KBM-7 (cell line): Measurements from ENCODE around the gene ARHGEF16.

Experiments used
- DNase-seq: peaks from one replicate; pipeline ENCODE4 v3.0.0-alpha.2; 2015
- in situ Hi-C: fragments of 300-500 bp; cut with MboI; formaldehyde crosslinking; loops from 2 replicates; pipeline ENCODE4 v1.14.3; 2020; ENCODE audit warnings: low sequenced_read_pairs, low pct_unique_long_range_greater_than_20kb, mixed read lengths

ARHGEF16 gene

DNA sequence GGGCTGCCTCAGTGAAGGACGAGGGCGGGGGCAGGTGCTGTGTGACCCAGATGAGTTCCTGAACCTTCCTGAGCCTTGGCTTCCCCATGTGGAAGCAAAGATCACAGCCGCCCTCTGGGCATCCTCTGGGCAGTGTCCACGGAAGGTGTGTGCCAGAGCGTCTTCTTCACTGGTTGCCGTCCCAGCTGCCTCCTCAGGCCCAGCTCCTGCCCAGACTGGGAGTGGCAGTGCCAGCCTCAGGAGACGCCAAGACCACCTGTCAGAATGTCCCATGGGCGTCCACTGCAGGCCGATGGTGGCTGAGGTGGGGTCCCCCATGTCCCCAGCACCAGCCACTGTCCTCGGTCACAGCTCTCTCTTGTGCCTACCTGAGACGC is 10.2 kb downstream of the ARHGEF16 start:
- DNase-seq, result no peak
- in situ Hi-C loops, result no loop called here

DNA sequence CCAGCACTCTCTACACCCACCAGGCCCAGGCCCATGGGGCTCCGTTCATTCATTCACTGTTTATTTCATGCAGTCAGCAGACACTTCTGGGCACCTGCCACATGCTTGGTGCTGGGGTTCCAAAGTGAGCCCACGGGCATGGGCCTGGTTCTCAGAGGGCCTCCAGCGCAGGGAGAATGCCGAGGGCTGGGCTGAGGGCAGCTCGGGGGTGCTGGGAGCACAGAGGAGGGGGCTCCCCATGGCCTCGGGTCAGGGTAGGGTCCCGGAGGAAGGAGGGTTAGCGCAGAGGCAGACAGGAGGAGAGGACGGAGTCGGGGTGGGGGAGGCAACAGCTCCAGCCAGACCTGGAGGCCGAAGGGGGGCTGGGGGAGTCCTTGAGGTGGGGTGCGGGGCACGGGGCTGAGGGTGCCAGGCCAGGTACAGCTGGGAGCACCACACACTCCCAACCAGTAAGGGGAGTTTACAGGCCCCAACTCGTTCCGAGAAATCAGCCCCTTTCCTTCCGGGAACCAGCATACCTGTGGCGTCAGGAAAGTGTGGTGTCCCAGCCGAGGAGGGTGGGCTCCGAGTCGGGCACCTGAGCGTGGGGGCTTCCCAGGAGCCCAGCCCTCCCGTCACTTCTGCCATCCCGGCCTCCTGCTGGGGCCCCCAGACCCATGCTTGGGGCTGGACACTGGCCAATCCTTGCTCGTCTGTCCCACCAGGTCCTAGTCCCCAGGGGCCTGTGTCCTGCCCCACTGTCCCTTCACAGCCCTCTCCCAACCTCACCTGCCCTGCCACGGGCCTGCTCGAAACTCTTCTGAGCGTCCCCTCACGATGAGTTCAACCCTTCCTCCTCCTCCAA is 10.8 kb downstream of the ARHGEF16 start:
- no peak for DNase-seq
- in situ Hi-C loops, result no loop called here

DNA sequence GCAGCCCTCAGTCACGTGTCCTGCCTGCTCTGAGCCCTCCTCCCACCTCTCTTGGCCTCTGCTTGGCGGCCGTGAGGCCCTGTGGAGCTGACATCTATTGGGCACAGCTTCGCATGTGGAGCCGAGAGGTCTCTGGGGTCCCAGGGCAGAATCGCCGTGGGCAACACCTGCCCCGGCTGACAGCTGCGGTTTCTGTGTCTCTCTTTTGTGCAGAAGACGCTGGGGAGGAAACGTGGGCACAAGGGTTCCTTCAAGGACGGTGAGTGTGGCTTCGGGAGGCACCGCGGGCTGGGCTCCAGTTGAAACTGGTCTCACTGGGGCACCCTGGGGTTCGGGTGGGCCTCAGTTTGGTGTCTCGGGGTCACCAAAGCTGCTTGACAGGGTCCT is 11.5 kb downstream of the ARHGEF16 start:
- in situ Hi-C loops, result no loop called here
- DNase-seq, result no peak

DNA sequence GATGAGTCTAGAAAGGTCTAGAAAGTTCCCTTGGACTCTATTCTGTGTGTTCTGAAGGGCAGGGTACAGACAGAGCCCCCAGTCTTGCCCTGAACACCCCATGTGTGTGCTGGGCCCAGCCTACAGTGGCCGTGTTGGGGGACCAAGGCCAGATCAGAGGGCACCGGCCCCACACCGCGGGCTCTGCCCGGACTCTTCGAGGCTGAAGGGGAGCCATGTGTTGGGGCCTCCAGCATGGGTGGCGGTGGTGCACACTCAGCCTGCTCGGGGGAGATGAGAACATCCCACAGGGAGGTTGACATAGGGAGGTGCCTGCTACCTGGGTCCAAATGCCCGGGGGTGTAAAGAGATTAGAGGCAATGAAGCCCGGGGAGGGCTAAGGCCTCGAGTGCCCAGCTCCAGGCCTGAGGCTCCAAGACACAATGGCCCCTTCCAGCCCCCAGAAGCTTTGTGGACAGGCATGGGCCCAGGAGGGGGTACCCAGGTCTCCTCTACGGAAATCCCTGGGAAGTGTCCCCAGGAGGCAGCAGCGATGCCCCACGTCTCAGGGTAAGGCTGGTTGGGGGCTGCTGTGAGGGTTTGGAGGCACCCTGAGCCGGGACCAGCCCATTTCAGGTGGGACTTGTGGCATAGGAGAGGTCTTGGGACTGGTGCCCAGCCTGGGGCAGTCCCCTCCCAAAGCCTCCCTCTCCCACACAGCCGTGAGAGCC is 12.1 kb downstream of the ARHGEF16 start:
- no peak for DNase-seq

DNA sequence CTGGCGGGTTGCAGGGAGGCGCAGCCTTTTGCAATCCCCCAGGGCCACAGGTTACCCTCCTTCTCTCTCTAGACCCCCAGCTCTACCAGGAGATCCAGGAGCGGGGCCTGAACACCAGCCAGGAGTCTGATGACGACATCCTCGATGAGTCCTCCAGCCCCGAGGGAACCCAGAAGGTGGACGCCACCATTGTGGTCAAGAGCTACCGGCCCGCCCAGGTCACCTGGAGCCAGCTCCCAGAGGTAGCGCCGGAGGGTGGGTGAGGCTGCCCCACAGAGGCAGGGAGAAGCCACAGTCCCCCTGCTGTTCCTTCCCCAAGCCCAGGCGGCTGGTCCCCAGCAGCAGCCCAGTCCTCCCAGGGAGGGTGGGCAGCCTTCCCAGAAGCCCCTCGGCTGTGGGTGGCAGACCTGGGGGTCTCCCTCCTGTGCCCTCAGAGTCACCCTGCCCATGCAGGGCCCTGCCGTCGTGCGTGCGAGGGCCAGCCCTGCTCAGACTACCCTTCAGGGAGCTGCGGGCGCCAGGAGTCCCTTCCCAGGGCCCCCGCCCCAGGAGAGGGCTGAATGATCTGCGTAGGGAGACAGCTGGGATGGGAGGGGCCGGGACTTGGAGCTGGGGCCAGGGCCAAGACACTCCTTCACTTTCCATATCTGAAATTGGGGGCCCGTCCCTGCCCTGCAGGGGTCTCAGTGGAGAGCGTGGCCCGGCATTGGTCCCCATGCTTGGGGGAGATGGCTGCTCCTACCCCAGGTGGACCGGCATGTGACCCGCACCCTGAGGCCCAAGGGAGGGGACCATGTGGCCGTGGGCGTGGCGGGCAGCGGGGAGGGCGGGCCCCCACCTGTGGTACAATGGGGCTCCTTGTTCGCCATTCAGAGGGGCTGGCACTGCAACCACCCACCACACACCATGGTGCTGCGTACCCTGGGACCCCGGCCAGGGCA is 12.9 kb downstream of the ARHGEF16 start:
- in situ Hi-C loops, result no loop called here

More for the DNA sequence above, 12.1 kb downstream of the ARHGEF16 start:
- in situ Hi-C loops, result no loop called here

DNA sequence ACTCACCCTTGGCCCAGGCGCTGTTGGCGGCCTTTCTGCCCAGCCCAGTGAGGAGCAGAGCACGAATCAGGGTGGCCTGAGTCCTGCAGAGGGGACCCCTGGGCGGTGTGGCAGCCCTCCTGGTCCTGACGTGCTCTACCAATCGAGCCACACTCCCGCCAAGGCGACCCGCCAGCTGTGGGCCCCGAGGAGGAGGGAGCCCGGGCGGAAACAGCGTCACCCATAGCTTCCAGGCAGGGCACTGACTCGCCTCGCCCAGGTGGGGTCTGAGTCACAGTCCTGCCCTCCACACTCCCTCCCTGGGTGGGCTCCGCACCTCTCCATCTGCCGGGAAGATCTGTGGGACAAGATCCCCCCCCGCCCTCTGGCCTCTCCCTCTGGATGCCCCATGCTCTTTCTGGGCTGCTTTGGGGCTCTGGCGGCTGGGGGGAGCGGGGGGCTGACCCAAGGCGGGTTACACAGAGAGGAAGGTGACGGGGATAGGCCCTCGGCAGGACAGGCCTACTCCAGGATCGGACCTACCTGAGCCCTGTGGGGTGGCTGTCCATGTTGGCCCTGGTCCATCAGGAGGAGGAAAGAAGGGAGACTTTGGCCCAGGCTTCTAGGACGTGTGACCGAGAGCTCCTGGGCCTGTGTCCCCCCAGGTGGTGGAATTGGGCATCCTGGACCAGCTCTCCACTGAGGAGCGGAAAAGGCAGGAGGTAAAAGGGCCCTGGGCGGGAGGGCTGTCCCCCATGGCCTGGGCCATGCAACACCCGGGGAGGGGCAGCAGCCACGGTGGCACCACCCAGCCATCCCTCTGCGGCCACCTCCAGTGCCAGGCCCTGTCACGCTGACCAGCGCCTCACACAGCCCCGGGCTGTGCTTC is 14.0 kb downstream of the ARHGEF16 start:
- DNase-seq, result no peak
- in situ Hi-C loops, result no loop called here

More for the DNA sequence above, 12.9 kb downstream of the ARHGEF16 start:
- DNase-seq, result no peak

DNA sequence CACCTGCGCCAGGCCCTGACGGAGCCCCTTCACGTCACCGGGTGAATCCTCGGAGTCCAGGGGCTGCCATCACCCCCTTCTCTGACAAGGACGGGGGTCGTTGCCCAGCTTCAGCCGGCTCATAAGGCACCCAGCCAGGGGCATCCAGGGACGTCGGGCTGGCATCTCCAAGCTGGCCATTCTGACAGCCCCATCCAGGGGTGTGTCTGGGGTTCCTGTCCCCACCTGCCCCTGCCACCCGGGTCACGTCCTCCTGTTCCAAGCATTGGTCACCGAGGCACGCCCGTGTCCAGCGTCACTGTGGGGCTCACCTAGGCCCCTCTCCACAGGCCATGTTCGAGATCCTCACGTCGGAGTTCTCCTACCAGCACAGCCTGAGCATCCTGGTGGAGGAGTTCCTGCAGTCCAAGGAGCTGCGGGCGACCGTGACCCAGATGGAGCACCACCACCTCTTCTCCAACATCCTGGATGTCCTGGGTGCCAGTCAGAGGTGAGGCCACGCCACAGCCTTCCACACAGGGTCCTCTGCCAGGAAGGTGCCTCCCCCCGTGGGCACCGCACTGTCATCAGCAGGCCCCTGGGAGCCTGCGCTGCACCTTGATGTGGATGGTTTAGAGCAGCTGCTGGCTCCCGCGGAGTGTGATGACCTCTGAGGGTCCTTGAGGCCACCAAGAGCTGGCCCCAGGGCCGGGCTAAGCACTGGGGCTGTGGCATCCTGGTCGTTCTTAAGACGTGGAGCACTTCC is 14.8 kb downstream of the ARHGEF16 start:
- DNase-seq, result no peak
- in situ Hi-C loops, result no loop called here

DNA sequence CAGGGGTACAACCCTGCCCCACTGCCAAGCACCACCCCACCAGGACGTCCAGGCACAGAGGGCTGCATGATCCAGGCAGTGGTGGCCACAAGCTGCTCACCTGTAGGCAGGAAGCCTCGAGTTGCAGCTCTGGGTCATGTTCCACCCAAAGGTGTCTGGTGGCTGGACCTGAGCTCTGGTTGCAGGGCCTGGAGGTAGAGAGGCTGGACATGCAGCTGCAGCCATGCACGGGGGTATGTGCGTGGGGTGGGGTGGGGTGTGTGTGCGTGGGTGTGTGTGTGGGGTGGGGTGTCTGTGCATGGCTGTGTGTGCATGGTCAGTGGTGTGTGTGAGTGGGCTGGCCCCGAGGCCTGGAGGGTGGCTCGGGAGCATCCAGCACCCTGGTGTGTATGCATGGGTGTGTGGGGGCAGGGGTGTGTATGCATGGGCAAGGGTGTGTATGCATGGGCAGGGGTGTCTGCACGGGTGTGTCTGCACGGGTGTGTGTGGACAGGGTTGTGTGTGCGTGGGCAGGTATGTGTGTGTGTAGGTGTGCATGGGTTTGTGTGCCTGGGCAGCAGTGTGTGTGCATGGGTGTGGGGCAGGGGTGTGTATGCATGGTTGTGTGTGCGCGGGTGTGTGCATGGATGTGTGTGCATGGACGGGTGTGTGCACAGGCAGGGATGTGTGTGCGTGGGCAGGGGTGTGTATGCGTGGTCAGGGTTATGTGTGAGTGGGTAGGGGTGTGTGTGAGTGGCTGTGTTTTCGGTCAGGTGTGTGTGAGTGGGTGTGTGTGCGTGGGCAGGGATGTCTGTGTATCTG is 15.6 kb downstream of the ARHGEF16 start:
- no peak for DNase-seq
- in situ Hi-C loops, result no loop called here

DNA sequence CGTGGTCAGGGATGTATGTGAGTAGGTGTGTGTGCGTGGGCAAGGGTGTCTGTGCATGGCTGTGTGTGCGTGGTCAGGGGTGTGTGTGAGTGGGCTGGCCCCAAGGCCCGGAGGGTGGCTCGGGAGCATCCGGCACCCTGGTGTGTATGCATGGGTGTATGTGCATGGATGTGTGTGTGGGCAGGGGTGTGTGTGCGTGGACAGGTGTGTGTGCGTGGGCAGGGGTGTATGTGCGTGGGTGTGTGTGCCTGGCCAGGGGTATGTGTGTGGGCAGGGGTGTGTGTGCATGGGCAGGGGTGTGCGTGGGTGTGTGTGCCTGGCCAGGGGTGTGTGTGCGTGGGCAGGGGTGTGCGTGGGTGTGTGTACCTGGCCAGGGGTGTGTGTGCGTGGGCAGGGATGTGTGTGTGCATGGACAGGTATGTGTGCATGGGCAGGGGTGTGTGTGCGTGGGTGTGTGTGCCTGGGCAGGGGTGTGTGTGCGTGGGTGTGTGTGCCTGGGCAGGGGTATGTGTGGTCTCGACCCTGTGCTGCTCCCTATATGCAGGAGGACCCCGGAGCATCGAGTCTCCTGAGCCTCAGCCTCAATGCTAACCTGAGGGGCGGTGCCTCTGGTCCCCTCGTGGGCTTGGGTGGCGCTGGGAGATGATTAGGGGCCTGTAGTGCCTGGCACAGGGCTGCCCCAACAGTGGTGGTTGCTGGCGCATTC is 16.3 kb downstream of the ARHGEF16 start:
- in situ Hi-C loops, result no loop called here
- DNase-seq, result no peak

DNA sequence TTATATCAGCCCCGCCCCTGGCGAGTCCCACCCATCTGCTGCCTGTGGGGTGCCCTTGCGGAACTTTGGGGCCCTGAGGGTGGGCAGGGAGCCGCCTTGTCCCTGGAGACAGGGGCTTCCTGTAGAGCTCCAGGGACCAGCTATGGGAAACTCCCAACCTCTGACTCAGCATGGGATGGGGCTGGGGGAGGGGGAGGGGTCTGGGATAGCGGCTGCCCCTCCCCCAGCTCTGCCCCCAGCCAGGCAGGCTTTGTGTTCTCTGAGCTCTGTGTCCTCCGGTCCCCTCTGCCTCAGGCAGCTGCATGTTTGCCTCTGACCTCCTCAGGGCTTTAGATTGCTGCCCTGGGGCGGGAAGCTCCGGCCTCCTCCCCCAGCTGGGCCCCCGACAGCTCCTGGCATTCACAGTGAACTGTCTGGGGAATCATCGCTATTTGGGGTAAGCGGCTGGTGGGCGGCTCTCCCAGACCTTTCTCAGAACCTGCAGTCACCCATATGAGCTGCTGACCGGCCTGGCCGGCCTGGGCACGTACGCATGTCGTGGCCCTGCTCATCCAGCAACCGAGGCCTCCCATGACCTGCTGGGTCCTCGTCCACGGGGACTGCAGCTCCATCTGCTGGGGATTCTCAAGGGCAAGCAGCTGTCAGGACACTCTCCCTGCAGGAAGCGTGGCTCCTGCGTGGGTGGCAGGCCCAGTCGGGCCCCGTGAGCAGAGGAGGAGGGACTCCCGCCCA is 17.1 kb downstream of the ARHGEF16 start:
- DNase-seq, result no peak
- in situ Hi-C loops, result no loop called here

DNA sequence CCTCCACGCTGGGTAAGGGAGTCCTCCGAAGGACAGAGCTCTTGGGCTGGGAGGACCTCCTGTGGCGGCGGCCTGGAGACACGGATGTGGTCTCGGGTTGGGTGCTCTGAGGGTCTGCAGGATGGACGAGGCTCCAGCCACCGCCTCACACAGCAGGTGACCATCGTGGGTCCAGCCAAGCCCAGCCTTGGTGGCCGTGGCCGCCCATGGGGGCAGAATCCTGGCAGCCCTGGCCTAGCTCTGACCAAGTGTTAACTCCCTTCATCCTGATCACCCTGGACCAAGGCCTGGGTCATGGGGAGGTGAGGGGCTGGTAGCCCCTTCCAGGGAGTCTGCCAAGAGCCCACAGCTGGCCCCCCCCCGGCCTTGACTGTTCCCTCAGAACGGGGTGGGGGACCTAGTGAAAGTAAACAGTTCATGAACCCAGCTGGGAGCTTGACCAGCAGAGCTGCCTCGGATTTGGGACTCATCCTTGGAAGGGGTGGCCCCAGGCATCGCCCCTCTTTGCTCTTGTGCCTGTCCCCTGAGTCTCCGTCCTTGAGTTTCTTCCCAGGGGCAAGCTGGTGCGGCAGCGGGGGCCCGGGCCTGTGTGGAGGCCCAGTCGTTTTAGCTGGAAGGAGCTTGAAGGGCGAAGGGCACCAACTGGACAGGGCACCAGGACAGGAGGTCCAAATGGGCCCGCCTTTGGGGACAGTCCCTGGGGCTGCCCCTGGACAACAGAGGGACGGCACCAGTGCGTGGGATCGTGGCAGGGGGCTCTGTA is 17.8 kb downstream of the ARHGEF16 start:
- in situ Hi-C loops, result no loop called here

DNA sequence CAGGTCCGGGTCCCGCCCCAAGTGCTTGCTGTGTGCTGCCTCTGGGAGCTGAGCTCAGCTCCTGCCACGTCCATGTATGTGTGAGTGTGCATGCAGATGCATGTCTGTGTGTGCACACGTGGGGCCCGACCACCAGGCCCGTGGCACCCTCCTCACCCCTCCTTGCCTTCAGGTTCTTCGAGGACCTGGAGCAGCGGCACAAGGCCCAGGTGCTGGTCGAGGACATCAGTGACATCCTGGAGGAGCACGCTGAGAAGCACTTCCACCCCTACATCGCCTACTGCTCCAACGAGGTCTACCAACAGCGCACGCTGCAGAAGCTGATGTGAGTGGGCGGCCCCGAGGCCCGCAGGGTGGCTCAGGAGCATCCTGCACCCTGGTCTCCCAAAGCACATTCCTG is 18.4 kb downstream of the ARHGEF16 start:
- no peak for DNase-seq
- in situ Hi-C loops, result no loop called here

More for the DNA sequence above, 17.8 kb downstream of the ARHGEF16 start:
- DNase-seq, result no peak

DNA sequence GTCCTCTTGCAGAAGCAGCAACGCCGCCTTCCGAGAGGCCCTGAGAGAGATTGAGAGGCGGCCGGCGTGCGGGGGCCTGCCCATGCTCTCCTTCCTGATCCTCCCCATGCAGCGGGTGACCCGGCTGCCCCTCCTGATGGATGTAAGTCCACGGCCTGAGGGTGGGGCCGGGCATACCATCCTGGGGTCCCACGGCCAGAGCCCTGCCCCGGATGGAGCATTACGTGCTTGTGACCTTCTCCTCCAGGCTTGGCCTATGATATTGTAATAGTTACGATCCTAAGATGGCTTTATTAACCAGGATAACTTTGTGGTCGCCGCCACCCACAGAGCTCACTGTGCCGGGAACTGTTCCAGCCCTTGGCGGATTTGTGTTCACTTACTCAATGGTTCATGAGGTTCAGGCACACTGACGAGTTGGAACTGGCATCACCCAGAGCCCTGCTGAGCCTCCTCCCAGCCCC is 18.9 kb downstream of the ARHGEF16 start:
- in situ Hi-C loops, result no loop called here

DNA sequence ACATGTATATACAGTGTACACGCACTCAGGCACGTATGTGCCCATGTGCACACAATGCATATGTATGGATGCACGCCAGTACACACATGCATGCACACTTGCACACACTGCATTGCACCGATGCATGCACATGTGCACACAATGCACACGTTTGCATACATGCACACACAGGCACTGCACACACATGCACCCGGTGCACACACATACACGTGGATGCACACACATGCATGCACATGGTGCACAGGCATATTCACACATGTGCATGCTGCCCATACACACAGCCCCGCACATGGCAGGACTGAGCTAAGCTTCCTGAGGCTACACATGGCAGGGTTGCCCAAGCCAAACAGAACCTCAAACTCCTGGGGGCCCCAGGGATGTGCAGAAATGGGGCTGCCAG is 19.6 kb downstream of the ARHGEF16 start:
- DNase-seq, result no peak
- in situ Hi-C loops, result no loop called here

More for the DNA sequence above, 18.9 kb downstream of the ARHGEF16 start:
- no peak for DNase-seq

DNA sequence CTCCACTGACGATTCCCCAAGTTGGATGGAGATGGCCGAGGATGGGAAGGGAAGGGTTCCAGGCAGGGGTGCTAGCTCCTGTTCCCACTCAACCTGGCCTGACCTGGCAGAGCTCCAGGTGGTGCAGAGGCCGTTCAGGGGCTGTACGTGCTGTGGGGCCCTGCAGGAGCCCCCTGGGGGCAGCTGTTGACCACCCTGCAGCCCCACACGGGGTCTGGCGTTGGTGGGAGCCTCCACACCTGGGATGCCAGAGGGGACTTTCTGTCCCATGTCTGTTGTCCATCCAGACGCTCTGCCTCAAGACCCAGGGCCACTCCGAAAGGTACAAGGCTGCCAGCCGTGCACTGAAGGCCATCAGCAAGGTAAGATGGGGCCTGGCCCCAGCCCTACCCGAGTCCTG is 20.0 kb downstream of the ARHGEF16 start:
- DNase-seq, result no peak
- in situ Hi-C loops, result no loop called here
